Panc1 (cell line): ENCODE data around the gene ATXN10. TPM values are rescaled to one million over a fixed set of nuclear protein-coding genes. Genes with fewer than 3 reads are reported as not detected.

Experiments
- ATAC-seq: fragments of 200-7000 bp; cut with Tn5 transposase; 2 replicates; pipeline ENCODE4 v1.9.1; 2020; ENCODE audit warnings: mild to moderate bottlenecking, moderate library complexity
- BruUV-seq: library from RNA; stranded (reverse); fragments of 400-500 nt; replicated peaks from 2 replicates; lab custom pipeline; 2021; lab: Mats Ljungman, UMichigan
- CTCF ChIA-PET: fragments of 300-600 bp; sonication (Branson Sonifier 250); formaldehyde crosslinking; loops from one replicate; lab custom pipeline; 2022; ENCODE audit warnings: antibody characterized with exemption; lab: Charles Lee
- POLR2A ChIA-PET: fragments of 300-600 bp; sonication (Branson Sonifier 250); formaldehyde crosslinking; loops from one replicate; lab custom pipeline; 2022; ENCODE audit warnings: antibody characterized with exemption; lab: Charles Lee
- DNase-seq: peaks from one replicate; pipeline ENCODE4 v3.0.0-alpha.2; 2010; ENCODE audit warnings: low read depth, low spot score
- H3K27ac ChIP-seq: 2 replicates; pipeline ENCODE4 v1.5.1; 2011; ENCODE audit warnings: mild to moderate bottlenecking, low read length, inconsistent platforms
- H3K27me3 ChIP-seq: fragments of 200-500 bp; sonication (Bioruptor generic); 2 replicates; pipeline ENCODE4 v1.6.0; 2014; ENCODE audit warnings: low read length, inconsistent platforms; ENCODE audit not compliant: control insufficient read depth, insufficient read depth
- H3K36me3 ChIP-seq: fragments of 200-500 bp; sonication (Bioruptor generic); 2 replicates; pipeline ENCODE4 v1.5.1; 2014; ENCODE audit warnings: inconsistent platforms, mild to moderate bottlenecking, low read length, moderate library complexity; ENCODE audit not compliant: control insufficient read depth, insufficient read depth
- H3K4me1 ChIP-seq: 2 replicates; pipeline ENCODE4 v1.5.1; 2011; ENCODE audit warnings: inconsistent platforms, mild to moderate bottlenecking, low read length, moderate library complexity; ENCODE audit not compliant: control insufficient read depth, insufficient read depth
- H3K4me3 ChIP-seq, 2 experiments: 2 replicates each; pipeline ENCODE4 v1.5.1; 2011 to 2012; ENCODE audit warnings: low read depth in 2 of 2, low read length in 2 of 2, mild to moderate bottlenecking in 2 of 2, inconsistent platforms in 1 of 2, moderate library complexity in 1 of 2
- H3K9me3 ChIP-seq: fragments of 200-500 bp; sonication (Bioruptor generic); 2 replicates; pipeline ENCODE4 v1.5.1; 2014; ENCODE audit warnings: low read depth, mild to moderate bottlenecking, inconsistent platforms, low read length, moderate library complexity; ENCODE audit not compliant: control insufficient read depth, insufficient read depth
- SIN3A ChIP-seq: IDR thresholded peaks from 2 replicates; pipeline ENCODE4 v1.6.1; 2012; ENCODE audit warnings: low read depth, mild to moderate bottlenecking, low read length, moderate library complexity, borderline replicate concordance; ENCODE audit not compliant: insufficient read depth
- in situ Hi-C: cut with HindIII; loops from 2 replicates; pipeline ENCODE4 v1.10.0; 2016; ENCODE audit warnings: low sequenced_read_pairs, low pct_unique_long_range_greater_than_20kb
- intact Hi-C: fragments of 100-400 bp; cut with micrococcal nuclease; formaldehyde crosslinking; loops from one replicate; pipeline ENCODE4 v1.10.0; 2022; ENCODE audit not compliant: unreplicated experiment
- total RNA-seq: library from RNA; stranded (reverse); gene quantifications from one replicate; pipeline ENCODE4 v1.2.1, GENCODE V29; 2021; ENCODE audit not compliant: unreplicated experiment
- TF ChIP-seq, protein P1 (sequence below): fragments of 450-650 bp; IDR thresholded peaks from 2 replicates; pipeline ENCODE4 v1.5.1; 2017; ENCODE audit warnings: mild to moderate bottlenecking
- TF ChIP-seq, protein P2 (sequence below), 2 experiments: IDR thresholded peaks; 2 replicates each; pipeline ENCODE4 v1.6.1; 2011 to 2012; ENCODE audit warnings: low read depth in 2 of 2, control low read depth in 1 of 2, low read length in 1 of 2, mild to moderate bottlenecking in 1 of 2, moderate library complexity in 1 of 2; ENCODE audit not compliant: insufficient read depth in 1 of 2

ATXN10 gene
- total RNA-seq, 1 experiment from 2014 or later, result 184 TPM

DNA sequence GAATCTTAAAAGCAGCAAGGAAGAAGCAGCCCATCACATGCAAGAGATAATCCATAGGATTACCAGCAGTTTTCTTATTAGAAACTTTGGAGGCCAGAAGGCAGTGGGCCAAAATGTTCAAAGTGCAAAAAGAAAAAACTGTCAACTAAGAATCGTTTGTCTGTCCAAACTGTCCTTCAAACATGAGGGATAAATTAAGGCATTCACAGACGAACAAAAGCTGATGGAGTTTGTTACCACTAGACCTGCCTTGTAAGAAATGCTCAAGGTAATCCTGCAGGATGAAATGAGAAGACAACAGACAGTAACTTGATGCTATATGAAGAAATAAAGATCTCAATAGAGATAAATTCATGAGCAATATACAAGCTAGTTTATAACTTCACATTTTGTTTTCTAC, 154.9 kb downstream of the ATXN10 start:
- POLR2A ChIA-PET, result no interaction called here
- no peak for ATAC-seq

DNA sequence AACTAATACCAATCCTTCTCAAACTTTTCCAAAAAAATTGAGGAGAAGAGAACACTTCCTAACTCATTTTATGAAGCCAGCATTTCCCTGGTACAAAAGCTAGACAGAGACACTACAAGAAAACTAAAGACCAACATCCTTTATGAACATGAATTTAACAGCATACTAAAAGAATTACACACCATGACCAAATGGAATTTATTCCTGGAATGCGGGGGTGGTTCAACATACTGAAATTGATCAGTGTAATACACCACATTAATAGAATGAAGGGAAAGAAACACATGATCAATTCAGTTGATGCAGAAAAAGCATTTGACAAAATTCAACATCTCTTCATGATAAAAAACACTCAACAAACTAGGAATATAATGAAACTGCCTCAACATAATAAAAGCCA, 157.2 kb downstream of the ATXN10 start:
- CTCF ChIA-PET, result no interaction called here
- no peak overlapping the region for H3K4me3 ChIP-seq
- intact Hi-C loops, result no loop called here

More for the DNA sequence above, 154.9 kb downstream of the ATXN10 start:
- CTCF ChIA-PET, result no interaction called here
- Histone ChIP-seq H3K9me3 (no peaks in the 10 kb centered on the region), H3K4me3 (no peak overlapping the region), H3K4me1 (no peaks in the 10 kb centered on the region), H3K36me3 (no peaks in the 10 kb centered on the region), H3K27me3 (no peaks in the 10 kb centered on the region), H3K27ac (no peak overlapping the region)
- in situ Hi-C loops (no loop called here), intact Hi-C loops (no loop called here)
- DNase-seq, result no peak
- BruUV-seq, result no TSS peak
- no peak for TF ChIP-seq SIN3A
- TF ChIP-seq, protein P1, sequence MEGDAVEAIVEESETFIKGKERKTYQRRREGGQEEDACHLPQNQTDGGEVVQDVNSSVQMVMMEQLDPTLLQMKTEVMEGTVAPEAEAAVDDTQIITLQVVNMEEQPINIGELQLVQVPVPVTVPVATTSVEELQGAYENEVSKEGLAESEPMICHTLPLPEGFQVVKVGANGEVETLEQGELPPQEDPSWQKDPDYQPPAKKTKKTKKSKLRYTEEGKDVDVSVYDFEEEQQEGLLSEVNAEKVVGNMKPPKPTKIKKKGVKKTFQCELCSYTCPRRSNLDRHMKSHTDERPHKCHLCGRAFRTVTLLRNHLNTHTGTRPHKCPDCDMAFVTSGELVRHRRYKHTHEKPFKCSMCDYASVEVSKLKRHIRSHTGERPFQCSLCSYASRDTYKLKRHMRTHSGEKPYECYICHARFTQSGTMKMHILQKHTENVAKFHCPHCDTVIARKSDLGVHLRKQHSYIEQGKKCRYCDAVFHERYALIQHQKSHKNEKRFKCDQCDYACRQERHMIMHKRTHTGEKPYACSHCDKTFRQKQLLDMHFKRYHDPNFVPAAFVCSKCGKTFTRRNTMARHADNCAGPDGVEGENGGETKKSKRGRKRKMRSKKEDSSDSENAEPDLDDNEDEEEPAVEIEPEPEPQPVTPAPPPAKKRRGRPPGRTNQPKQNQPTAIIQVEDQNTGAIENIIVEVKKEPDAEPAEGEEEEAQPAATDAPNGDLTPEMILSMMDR, result no peak

DNA sequence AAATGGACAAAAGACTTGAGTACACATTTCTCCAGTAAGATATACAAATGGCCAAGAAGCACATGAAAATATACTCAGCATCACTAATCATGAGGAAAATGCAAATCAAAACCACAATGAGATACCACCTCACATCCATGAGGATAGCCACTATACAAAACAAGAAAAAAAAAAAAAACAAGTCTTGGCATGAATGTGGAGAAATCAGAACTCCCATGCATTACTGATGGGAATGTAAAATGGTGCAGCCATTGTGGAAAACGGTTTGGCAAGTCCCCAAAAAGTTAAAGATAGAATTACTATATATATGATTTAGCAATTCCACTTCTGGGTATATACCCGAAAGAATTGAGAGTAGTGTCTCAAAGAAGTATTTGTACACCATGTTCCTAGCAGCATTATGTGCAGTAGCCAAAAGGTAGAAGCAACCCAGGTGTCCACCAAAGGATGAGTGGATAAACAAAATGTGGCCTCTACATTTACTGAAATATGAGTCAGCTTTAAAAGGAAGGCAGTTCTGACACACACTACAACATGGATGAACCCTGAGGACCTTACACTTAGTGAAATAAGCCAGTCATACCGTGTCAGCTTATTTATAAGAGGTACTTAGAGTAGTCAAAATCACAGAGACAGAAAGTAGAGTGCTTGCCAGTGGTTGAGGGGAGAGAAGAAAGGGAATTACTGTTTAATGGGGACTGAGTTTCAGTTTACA, 159.1 kb downstream of the ATXN10 start:
- POLR2A ChIA-PET, result no interaction called here

More for the DNA sequence above, 157.2 kb downstream of the ATXN10 start:
- Histone ChIP-seq H3K27me3 (no peaks in the 10 kb centered on the region), H3K36me3 (no peaks in the 10 kb centered on the region), H3K9me3 (no peaks in the 10 kb centered on the region), H3K27ac (no peak overlapping the region), H3K4me1 (no peaks in the 10 kb centered on the region)
- no TSS peak for BruUV-seq
- TF ChIP-seq, protein P1, result no peak
- in situ Hi-C loops, result no loop called here
- no peak for DNase-seq
- POLR2A ChIA-PET, result interaction anchor here (0.5 to 0.6 kb wide), 2 partner anchors 48 to 934 kb away, joined by 3 to 5 read pairs; no protein-coding TSS in a partner anchor
- ATAC-seq, result no peak

More for the DNA sequence above, 159.1 kb downstream of the ATXN10 start:
- Histone ChIP-seq H3K27ac (no peak overlapping the region), H3K9me3 (no peaks in the 10 kb centered on the region), H3K4me1 (no peaks in the 10 kb centered on the region), H3K27me3 (no peaks in the 10 kb centered on the region), H3K36me3 (no peaks in the 10 kb centered on the region), H3K4me3 (no peak overlapping the region)
- ATAC-seq, result no peak
- CTCF ChIA-PET, result no interaction called here
- intact Hi-C loops, result no loop called here
- TF ChIP-seq, protein P2, sequence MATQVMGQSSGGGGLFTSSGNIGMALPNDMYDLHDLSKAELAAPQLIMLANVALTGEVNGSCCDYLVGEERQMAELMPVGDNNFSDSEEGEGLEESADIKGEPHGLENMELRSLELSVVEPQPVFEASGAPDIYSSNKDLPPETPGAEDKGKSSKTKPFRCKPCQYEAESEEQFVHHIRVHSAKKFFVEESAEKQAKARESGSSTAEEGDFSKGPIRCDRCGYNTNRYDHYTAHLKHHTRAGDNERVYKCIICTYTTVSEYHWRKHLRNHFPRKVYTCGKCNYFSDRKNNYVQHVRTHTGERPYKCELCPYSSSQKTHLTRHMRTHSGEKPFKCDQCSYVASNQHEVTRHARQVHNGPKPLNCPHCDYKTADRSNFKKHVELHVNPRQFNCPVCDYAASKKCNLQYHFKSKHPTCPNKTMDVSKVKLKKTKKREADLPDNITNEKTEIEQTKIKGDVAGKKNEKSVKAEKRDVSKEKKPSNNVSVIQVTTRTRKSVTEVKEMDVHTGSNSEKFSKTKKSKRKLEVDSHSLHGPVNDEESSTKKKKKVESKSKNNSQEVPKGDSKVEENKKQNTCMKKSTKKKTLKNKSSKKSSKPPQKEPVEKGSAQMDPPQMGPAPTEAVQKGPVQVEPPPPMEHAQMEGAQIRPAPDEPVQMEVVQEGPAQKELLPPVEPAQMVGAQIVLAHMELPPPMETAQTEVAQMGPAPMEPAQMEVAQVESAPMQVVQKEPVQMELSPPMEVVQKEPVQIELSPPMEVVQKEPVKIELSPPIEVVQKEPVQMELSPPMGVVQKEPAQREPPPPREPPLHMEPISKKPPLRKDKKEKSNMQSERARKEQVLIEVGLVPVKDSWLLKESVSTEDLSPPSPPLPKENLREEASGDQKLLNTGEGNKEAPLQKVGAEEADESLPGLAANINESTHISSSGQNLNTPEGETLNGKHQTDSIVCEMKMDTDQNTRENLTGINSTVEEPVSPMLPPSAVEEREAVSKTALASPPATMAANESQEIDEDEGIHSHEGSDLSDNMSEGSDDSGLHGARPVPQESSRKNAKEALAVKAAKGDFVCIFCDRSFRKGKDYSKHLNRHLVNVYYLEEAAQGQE (IDR thresholded peaks at IDR 0.05; ENCODE audit: insufficient read depth in 1 of 2, low read depth in 2 of 2, low read length in 1 of 2), result no peak
- no TSS peak for BruUV-seq
- peak; percentile 7 for DNase-seq
- in situ Hi-C loops, result no loop called here
